GM23338 (cell line): ENCODE results near the gene FN3K. TPM values are rescaled to one million over a fixed set of nuclear protein-coding genes. Genes with fewer than 3 reads are reported as not detected.

Source experiments
- ATAC-seq: fragments of 200-7000 bp; cut with Tn5 transposase; 3 replicates; pipeline ENCODE4 v1.9.1; 2020
- DNase-seq: peaks from one replicate; pipeline ENCODE4 v3.0.0-alpha.2; 2015; ENCODE audit warnings: low spot score
- H2AFZ ChIP-seq: fragments of 200-600 bp; sonication (generic); 2 replicates; pipeline ENCODE4 v1.8.0; 2016; ENCODE audit warnings: antibody characterized with exemption, mild to moderate bottlenecking, moderate library complexity
- H3F3A ChIP-seq: fragments of 200-600 bp; sonication (generic); replicated peaks from 2 replicates; pipeline ENCODE4 v1.8.0; 2017; ENCODE audit warnings: antibody characterized with exemption, mixed run types, low read depth
- H3K27ac ChIP-seq: fragments of 200-600 bp; sonication (generic); 2 replicates; pipeline ENCODE4 v1.6.1; 2016; ENCODE audit warnings: low read depth
- H3K27me3 ChIP-seq: fragments of 200-600 bp; sonication (generic); 2 replicates; pipeline ENCODE4 v1.8.0; 2016; ENCODE audit warnings: mild to moderate bottlenecking, mixed run types, moderate library complexity; ENCODE audit not compliant: insufficient read depth
- H3K36me3 ChIP-seq: fragments of 200-600 bp; sonication (generic); 2 replicates; pipeline ENCODE4 v1.8.0; 2016; ENCODE audit warnings: mild to moderate bottlenecking; ENCODE audit not compliant: insufficient read depth
- H3K4me1 ChIP-seq: fragments of 200-600 bp; sonication (generic); 2 replicates; pipeline ENCODE4 v1.8.0; 2016; ENCODE audit warnings: mild to moderate bottlenecking, moderate library complexity; ENCODE audit not compliant: insufficient read depth
- H3K4me2 ChIP-seq: fragments of 200-600 bp; sonication (generic); 2 replicates; pipeline ENCODE4 v1.7.1; 2017; ENCODE audit warnings: mixed run types
- H3K4me3 ChIP-seq: fragments of 200-600 bp; sonication (generic); 2 replicates; pipeline ENCODE4 v1.6.1; 2016; ENCODE audit warnings: mixed run types
- H3K79me2 ChIP-seq: fragments of 200-600 bp; sonication (generic); replicated peaks from 2 replicates; pipeline ENCODE4 v1.8.0; 2017; ENCODE audit warnings: mild to moderate bottlenecking; ENCODE audit not compliant: insufficient read depth
- H3K9me2 ChIP-seq: fragments of 200-600 bp; sonication (generic); 2 replicates; pipeline ENCODE4 v1.8.0; 2017; ENCODE audit not compliant: insufficient read depth
- H4K20me1 ChIP-seq: fragments of 200-600 bp; sonication (generic); replicated peaks from 2 replicates; pipeline ENCODE4 v1.8.0; 2017; ENCODE audit warnings: mild to moderate bottlenecking; ENCODE audit not compliant: insufficient read depth
- H3K27ac Mint-ChIP-seq: 2 replicates; pipeline ENCODE4 v1.8.0; 2020; ENCODE audit warnings: inconsistent platforms, mild to moderate bottlenecking, moderate library complexity, mixed read lengths
- H3K27me3 Mint-ChIP-seq: 3 replicates; pipeline ENCODE4 v1.8.0; 2022; ENCODE audit warnings: low read depth, mild to moderate bottlenecking, moderate library complexity, mixed read lengths, inconsistent platforms; ENCODE audit not compliant: insufficient read depth, poor library complexity
- H3K36me3 Mint-ChIP-seq: 3 replicates; pipeline ENCODE4 v1.8.0; 2021; ENCODE audit warnings: low read depth, mild to moderate bottlenecking, inconsistent platforms, moderate library complexity, mixed read lengths
- H3K4me1 Mint-ChIP-seq: 3 replicates; pipeline ENCODE4 v1.8.0; 2020; ENCODE audit warnings: mild to moderate bottlenecking, inconsistent platforms, mixed read lengths
- H3K4me3 Mint-ChIP-seq: 3 replicates; pipeline ENCODE4 v1.8.0; 2021; ENCODE audit warnings: moderate library complexity, mild to moderate bottlenecking, inconsistent platforms, mixed read lengths
- H3K9me3 Mint-ChIP-seq: 3 replicates; pipeline ENCODE4 v1.8.0; 2020; ENCODE audit warnings: moderate library complexity, mild to moderate bottlenecking, inconsistent platforms, mixed read lengths
- CREB1 ChIP-seq: fragments of 250-450 bp; sonication (Bioruptor Pico); IDR thresholded peaks from 2 replicates; pipeline ENCODE4 v1.5.0; 2020; ENCODE audit warnings: low read depth, mild to moderate bottlenecking, moderate library complexity
- EZH2 ChIP-seq: fragments of 200-600 bp; sonication (generic); IDR thresholded peaks from one replicate; pipeline ENCODE4 v1.8.0; 2017; ENCODE audit warnings: antibody characterized with exemption, mild to moderate bottlenecking, low read depth; ENCODE audit not compliant: unreplicated experiment
- JUNB ChIP-seq: IDR thresholded peaks from one replicate; pipeline ENCODE4 v1.6.1; 2016; ENCODE audit warnings: antibody characterized with exemption; ENCODE audit not compliant: unreplicated experiment
- STAT1 ChIP-seq: IDR thresholded peaks from one replicate; pipeline ENCODE4 v1.6.1; 2016; ENCODE audit warnings: antibody characterized with exemption; ENCODE audit not compliant: unreplicated experiment
- ZNF114 ChIP-seq: fragments of 250-450 bp; sonication (Bioruptor Pico); IDR thresholded peaks from 2 replicates; pipeline ENCODE4 v1.5.0; 2020; ENCODE audit warnings: mild to moderate bottlenecking, moderate library complexity
- ZNF331 ChIP-seq: fragments of 250-450 bp; sonication (Bioruptor Pico); IDR thresholded peaks from 2 replicates; pipeline ENCODE4 v1.5.0; 2020; ENCODE audit warnings: low read depth, mild to moderate bottlenecking, moderate library complexity
- ZNF462 ChIP-seq: fragments of 250-450 bp; sonication (Bioruptor Pico); IDR thresholded peaks from 2 replicates; pipeline ENCODE4 v1.5.0; 2020; ENCODE audit warnings: mild to moderate bottlenecking, moderate library complexity
- polyA plus RNA-seq: library from polyadenylated mRNA; unstranded; fragments of >200 nt; fragmentation: Nextera tagmentation; extraction: Ambion mirVana; gene quantifications from 2 replicates; pipeline ENCODE4 v1.2.1, GENCODE V29; 2016
- total RNA-seq: library from RNA; depleted of rRNA; stranded (reverse); fragments of >200 nt; shearing (Covaris generic); gene quantifications from 2 replicates; pipeline ENCODE4 v1.2.3, GENCODE V29; 2014
- TF ChIP-seq, protein P1 (sequence below): IDR thresholded peaks from 2 replicates; pipeline ENCODE4 v1.6.1; 2016; ENCODE audit warnings: antibody characterized with exemption

The FN3K gene
- total and polyA plus RNA-seq, 2 experiments from 2014 or later: 5.3 to 12.9 TPM

DNA sequence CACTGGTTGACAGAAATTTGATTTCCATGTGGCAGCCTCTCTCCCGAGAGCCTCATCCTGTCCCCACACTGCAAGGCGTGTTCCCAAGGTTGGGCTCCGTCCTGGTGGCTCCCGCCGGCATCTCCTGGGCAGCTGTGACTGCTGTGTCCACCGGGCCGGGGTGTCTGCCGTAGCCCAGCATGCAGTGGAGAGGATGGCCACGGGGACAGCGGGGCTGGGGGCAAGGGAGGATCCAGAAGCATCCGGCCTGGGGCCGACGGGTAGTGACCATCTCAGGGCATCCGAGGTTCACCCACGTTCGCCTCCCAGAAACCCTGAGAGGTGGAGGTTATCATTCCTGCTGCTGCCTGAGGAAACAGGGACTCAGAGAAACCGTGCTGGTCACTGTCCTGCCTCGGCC is 29.7 kb upstream of the FN3K start:
- Mint-ChIP-seq H3K27me3 (peaks cover 7% of the 10 kb centered on the region), H3K9me3 (no peaks in the 10 kb centered on the region), H3K27ac (no peak overlapping the region), H3K4me1 (no peaks in the 10 kb centered on the region), H3K4me3 (no peak overlapping the region), H3K36me3 (no peaks in the 10 kb centered on the region)
- no peak overlapping the region for H3K4me2 ChIP-seq
- no peaks in the 10 kb centered on the region for H4K20me1 ChIP-seq
- H2AFZ ChIP-seq: no peak overlapping the region
- H3K79me2 ChIP-seq: no peaks in the 10 kb centered on the region
- ATAC-seq: no peak
- H3K4me3 ChIP-seq: no peak overlapping the region
- no peak for DNase-seq
- no peaks in the 10 kb centered on the region for H3F3A ChIP-seq
- H3K9me2 ChIP-seq: no peaks in the 10 kb centered on the region
- H3K27me3 ChIP-seq: no peaks in the 10 kb centered on the region
- H3K27ac ChIP-seq: no peak overlapping the region
- no peaks in the 10 kb centered on the region for H3K36me3 ChIP-seq
- no peak for TF ChIP-seq CREB1 (CRISPR knock-in tag)
- H3K4me1 ChIP-seq: no peaks in the 10 kb centered on the region

DNA sequence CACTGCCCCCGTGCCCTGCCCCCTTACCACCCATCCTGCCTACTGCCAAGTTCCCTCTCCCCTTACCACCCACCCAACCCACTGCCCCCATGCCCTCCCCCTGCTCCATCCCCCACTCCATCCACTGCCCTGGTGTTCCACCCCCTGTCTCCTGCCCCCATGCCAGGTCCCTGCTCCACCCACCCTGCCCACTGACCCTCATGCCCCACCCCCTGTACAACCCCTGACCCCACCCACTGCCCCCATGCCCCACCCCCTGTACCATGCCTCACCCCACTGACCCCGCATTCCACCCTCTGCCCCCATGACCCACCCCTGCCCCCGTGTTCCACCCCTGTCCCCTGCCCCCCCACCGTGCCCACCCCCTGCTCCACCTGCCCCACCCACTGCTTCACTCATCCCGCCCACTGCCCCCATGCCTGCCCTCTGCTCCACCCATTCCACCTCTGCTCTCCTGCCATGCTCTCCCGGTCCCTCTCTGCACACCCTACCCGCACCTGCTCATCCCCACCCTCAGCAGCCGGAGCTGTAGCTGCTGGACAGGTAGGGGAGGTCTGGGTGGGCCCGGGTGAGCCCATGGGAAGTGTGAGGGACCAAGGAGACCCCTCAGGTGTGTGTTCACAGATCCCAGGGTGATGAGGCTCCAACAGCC is 26.3 kb upstream of the FN3K start:
- Histone ChIP-seq H4K20me1 (no peaks in the 10 kb centered on the region), H2AFZ (no peak overlapping the region), H3K9me2 (no peaks in the 10 kb centered on the region), H3K4me2 (no peak overlapping the region), H3K36me3 (no peaks in the 10 kb centered on the region), H3K27me3 (no peaks in the 10 kb centered on the region), H3K4me3 (no peak overlapping the region), H3K27ac (no peak overlapping the region), H3F3A (no peaks in the 10 kb centered on the region), H3K4me1 (no peaks in the 10 kb centered on the region), H3K79me2 (no peaks in the 10 kb centered on the region)
- Mint-ChIP-seq H3K36me3 (no peaks in the 10 kb centered on the region), H3K9me3 (no peaks in the 10 kb centered on the region), H3K4me3 (no peak overlapping the region), H3K27ac (no peak overlapping the region), H3K4me1 (no peaks in the 10 kb centered on the region), H3K27me3 (peaks cover 7% of the 10 kb centered on the region)
- peak; percentile 7; the same call in 1 of the 3 replicates for ATAC-seq
- DNase-seq: no peak
- TF ChIP-seq JUNB: no peak

DNA sequence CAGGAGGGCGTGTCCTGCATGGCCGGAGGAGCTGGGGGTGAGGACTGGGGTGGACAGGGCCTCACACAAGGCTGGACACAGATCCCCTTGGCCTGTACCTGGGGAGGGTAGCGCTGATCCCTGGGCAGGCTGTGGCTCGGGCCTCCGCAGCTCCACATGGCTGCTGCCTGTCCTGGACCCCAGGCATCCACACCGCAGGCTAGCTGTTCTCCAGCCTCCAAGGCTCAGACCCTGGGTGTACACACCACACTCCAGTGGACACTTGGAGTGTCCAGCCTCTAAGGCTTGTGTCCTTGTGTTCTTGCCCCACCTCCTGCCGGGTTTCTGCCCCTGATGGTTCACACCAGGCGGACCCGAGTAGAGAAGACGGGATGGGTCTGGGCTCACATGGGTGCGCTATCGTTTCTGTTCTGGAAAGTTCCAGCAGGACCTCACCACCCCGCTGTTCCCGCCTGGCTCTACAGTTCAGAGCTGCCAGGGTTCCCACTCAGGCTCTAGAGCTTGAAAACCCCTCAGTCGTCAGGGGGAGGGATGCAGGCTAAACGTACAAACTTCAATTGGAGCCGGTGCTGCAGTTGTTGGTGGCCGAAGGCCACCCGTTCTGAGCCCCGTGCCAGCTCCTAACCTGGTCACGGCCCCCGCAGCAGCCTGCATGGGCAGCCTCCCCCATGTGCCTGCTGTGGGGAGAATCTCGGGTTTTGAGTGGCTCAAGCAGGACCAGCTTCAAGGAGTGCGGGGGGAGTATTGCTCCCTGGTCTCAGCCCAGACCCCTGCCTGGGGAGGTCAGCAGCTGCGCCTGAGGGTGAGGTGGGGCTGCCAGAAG is 25.5 kb upstream of the FN3K start:
- H3K9me3 Mint-ChIP-seq: no peaks in the 10 kb centered on the region
- ATAC-seq (no peak), DNase-seq (no peak)
- Histone ChIP-seq H3K4me2 (no peak overlapping the region), H3F3A (no peaks in the 10 kb centered on the region), H4K20me1 (no peaks in the 10 kb centered on the region), H3K9me2 (no peaks in the 10 kb centered on the region), H3K27me3 (no peaks in the 10 kb centered on the region), H2AFZ (no peak overlapping the region), H3K4me1 (no peaks in the 10 kb centered on the region), H3K36me3 (no peaks in the 10 kb centered on the region), H3K79me2 (no peaks in the 10 kb centered on the region), H3K27ac (no peak overlapping the region), H3K4me3 (no peak overlapping the region)
- no peaks in the 10 kb centered on the region for H3K4me1 Mint-ChIP-seq
- no peak overlapping the region for H3K4me3 Mint-ChIP-seq
- H3K27ac Mint-ChIP-seq: no peak overlapping the region
- no peaks in the 10 kb centered on the region for H3K36me3 Mint-ChIP-seq
- peaks cover 7% of the 10 kb centered on the region for H3K27me3 Mint-ChIP-seq
- TF ChIP-seq EZH2: no peak
- TF ChIP-seq, protein P1, sequence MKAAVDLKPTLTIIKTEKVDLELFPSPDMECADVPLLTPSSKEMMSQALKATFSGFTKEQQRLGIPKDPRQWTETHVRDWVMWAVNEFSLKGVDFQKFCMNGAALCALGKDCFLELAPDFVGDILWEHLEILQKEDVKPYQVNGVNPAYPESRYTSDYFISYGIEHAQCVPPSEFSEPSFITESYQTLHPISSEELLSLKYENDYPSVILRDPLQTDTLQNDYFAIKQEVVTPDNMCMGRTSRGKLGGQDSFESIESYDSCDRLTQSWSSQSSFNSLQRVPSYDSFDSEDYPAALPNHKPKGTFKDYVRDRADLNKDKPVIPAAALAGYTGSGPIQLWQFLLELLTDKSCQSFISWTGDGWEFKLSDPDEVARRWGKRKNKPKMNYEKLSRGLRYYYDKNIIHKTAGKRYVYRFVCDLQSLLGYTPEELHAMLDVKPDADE: no peak
- TF ChIP-seq STAT1: no peak
- no peak for TF ChIP-seq ZNF331
- TF ChIP-seq JUNB: no peak
- no peak for TF ChIP-seq ZNF114 (CRISPR knock-in tag)
- TF ChIP-seq CREB1 (CRISPR knock-in tag): no peak
- TF ChIP-seq ZNF462 (CRISPR knock-in tag): no peak
